ENCODE results near the gene MAN2B1.

- TF ChIP-seq CTCF (IDR thresholded peaks at IDR 0.05) = peak in 1 of 6 experiments; percentile 2
- peak; percentile 43 to 52 for TF ChIP-seq POLR2A (IDR thresholded peaks at IDR 0.05)
Measured at GRCh38 chr19:12696366-12697335, 30.1 kb upstream of the MAN2B1 start, which contains the start of gene FBXW9.

All from Peyer's patch (tissue), 4 donors.